CD4-positive, CD25-positive, alpha-beta regulatory T cell (primary cell): ENCODE measurements around the gene RIN3. TPM values are rescaled to one million over a fixed set of nuclear protein-coding genes. Genes with fewer than 3 reads are reported as not detected.

Experiments
- ATAC-seq, 2 donors: fragments of 150-1000 bp; cut with Tn5 transposase; one replicate each; pipeline ENCODE4 v1.10.0; 2021; ENCODE audit warnings: low read depth in 2 of 2, moderate number of reproducible peaks in 2 of 2, moderate library complexity in 1 of 2
- DNase-seq, 3 donors: peaks; one replicate each; pipeline versions ENCODE4 v3.0.0 to v3.0.0-alpha.2; 2012 to 2022; ENCODE audit warnings: mixed read lengths in 1 of 3
- H3K27ac ChIP-seq: one replicate; pipeline ENCODE4 v1.7.0; 2013; ENCODE audit warnings: mild to moderate bottlenecking, low read length; ENCODE audit not compliant: insufficient read depth, poor library complexity, severe bottlenecking
- H3K27me3 ChIP-seq: one replicate; pipeline ENCODE4 v1.7.0; 2013; ENCODE audit warnings: low read length; ENCODE audit not compliant: control insufficient read depth, insufficient read depth
- H3K36me3 ChIP-seq: one replicate; pipeline ENCODE4 v1.7.0; 2013; ENCODE audit warnings: mild to moderate bottlenecking, low read length, moderate library complexity; ENCODE audit not compliant: control insufficient read depth, insufficient read depth
- H3K4me1 ChIP-seq: 2 replicates; pipeline ENCODE4 v1.7.0; 2013; ENCODE audit warnings: mild to moderate bottlenecking, low read length; ENCODE audit not compliant: insufficient read depth, control insufficient read depth, poor library complexity, severe bottlenecking
- H3K4me3 ChIP-seq: one replicate; pipeline ENCODE4 v1.7.0; 2013; ENCODE audit warnings: low read depth, mild to moderate bottlenecking, low read length, moderate library complexity
- H3K9me3 ChIP-seq, 2 experiments: 1 replicate in 1 of 2; 2 replicates in 1 of 2; pipeline ENCODE4 v1.7.0; 2013; ENCODE audit warnings: low read length in 2 of 2, mild to moderate bottlenecking in 1 of 2, moderate library complexity in 1 of 2; ENCODE audit not compliant: control insufficient read depth in 2 of 2
- H3K27ac Mint-ChIP-seq, 3 donors: one replicate each; pipeline ENCODE4 v1.8.0; 2020 to 2022; ENCODE audit warnings: mild to moderate bottlenecking in 3 of 3, mixed read lengths in 3 of 3, moderate library complexity in 2 of 3
- H3K27me3 Mint-ChIP-seq: one replicate; pipeline ENCODE4 v1.8.0; 2022; ENCODE audit warnings: mild to moderate bottlenecking, mixed read lengths
- H3K36me3 Mint-ChIP-seq: one replicate; pipeline ENCODE4 v1.8.0; 2020; ENCODE audit warnings: mixed read lengths
- H3K4me1 Mint-ChIP-seq, 4 donors: one replicate each; pipeline ENCODE4 v1.8.0; 2020 to 2022; ENCODE audit warnings: mixed read lengths in 4 of 4, mild to moderate bottlenecking in 1 of 4
- H3K4me3 Mint-ChIP-seq, 4 donors: one replicate each; pipeline ENCODE4 v1.8.0; 2020 to 2022; ENCODE audit warnings: mild to moderate bottlenecking in 4 of 4, mixed read lengths in 4 of 4, moderate library complexity in 3 of 4
- H3K9me3 Mint-ChIP-seq, 7 donors: one replicate each; pipeline ENCODE4 v1.8.0; 2020 to 2022; ENCODE audit warnings: mixed read lengths in 7 of 7, mild to moderate bottlenecking in 3 of 7, moderate library complexity in 2 of 7
- polyA plus RNA-seq, 4 donors: library from polyadenylated mRNA; unstranded; fragments of 300-500 nt; fragmentation: Illumina TruSeq; gene quantifications; one replicate each; pipeline ENCODE4 v1.2.3, GENCODE V29; 2021
- total RNA-seq: library from RNA; stranded (reverse); gene quantifications from one replicate; pipeline ENCODE4 v1.2.3, GENCODE V29; 2022

Gene RIN3
- total and polyA plus RNA-seq, 5 donors from 2014 or later = 21.0 to 120 (median 25.0) TPM

DNA sequence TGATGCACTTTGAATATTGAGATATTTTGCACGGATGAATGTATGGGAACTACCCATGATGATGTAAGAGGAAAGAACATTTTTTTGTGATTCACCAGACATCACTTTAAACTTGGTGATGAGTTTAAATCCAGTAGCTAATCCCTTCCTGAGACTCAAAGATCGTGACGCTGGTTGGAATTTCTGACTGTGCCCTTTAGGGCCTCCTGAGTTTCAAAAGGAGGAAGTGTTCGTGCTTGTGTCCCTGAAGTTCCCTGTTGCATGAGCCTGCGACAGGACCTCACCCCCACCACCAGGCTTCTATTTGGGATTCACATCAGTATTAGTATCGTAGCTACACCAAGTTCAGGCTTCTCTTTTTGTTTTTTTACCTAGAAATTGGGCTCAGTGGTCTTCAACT, 18.6 kb upstream of the RIN3 start:
- Mint-ChIP-seq H3K4me1 (no peaks in the 10 kb centered on the region), H3K9me3 (no peaks in the 10 kb centered on the region), H3K36me3 (no peaks in the 10 kb centered on the region), H3K27ac (no peak overlapping the region), H3K27me3 (peaks cover 13% of the 10 kb centered on the region), H3K4me3 (no peak overlapping the region)
- no peaks in the 10 kb centered on the region for H3K4me1 ChIP-seq
- no peak overlapping the region for H3K27ac ChIP-seq
- H3K4me3 ChIP-seq = no peak overlapping the region
- no peaks in the 10 kb centered on the region for H3K9me3 ChIP-seq
- ATAC-seq (no peak), DNase-seq (no peak)
- no peaks in the 10 kb centered on the region for H3K36me3 ChIP-seq
- H3K27me3 ChIP-seq = no peaks in the 10 kb centered on the region

DNA sequence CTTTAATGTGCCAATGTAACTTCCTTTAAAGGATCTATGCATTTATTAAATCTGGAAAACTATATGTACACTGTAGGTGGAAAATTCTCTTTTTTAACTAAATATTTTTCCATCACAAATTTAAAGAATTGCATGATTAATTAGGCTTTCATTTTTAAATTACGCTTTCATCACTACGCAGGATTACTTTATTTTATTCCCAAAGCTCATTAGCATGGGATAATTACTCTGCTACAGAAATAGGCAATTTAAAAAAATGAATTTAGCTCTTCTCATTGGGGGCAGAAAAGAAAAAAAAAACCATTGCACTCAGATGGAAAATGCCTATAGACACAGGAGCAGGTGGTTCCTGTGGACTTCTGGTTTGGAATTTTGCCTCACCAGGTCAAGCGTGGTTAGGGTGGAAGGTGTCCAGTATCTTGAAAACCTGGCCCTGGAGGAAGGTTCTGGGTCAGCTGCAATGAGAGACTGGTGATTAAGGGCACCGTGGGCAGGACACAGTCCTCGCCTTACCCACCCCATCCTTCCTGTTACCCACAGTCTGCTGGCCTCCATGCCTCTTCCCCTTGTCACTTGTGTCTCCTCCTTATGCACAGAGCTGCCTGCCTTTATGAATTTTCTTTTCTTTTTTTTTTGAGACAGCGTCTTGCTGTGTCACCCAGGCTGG, 17.3 kb upstream of the RIN3 start:
- H3K4me1 ChIP-seq = no peaks in the 10 kb centered on the region
- no peaks in the 10 kb centered on the region for H3K9me3 ChIP-seq
- no peaks in the 10 kb centered on the region for H3K4me1 Mint-ChIP-seq
- H3K9me3 Mint-ChIP-seq = no peaks in the 10 kb centered on the region
- no peaks in the 10 kb centered on the region for H3K36me3 Mint-ChIP-seq
- no peaks in the 10 kb centered on the region for H3K36me3 ChIP-seq
- no peak overlapping the region for H3K4me3 Mint-ChIP-seq
- H3K4me3 ChIP-seq = no peak overlapping the region
- H3K27ac Mint-ChIP-seq = no peak overlapping the region
- no peaks in the 10 kb centered on the region for H3K27me3 ChIP-seq
- peaks cover 11% of the 10 kb centered on the region for H3K27me3 Mint-ChIP-seq
- ATAC-seq (no peak), DNase-seq (no peak)
- H3K27ac ChIP-seq = no peak overlapping the region

DNA sequence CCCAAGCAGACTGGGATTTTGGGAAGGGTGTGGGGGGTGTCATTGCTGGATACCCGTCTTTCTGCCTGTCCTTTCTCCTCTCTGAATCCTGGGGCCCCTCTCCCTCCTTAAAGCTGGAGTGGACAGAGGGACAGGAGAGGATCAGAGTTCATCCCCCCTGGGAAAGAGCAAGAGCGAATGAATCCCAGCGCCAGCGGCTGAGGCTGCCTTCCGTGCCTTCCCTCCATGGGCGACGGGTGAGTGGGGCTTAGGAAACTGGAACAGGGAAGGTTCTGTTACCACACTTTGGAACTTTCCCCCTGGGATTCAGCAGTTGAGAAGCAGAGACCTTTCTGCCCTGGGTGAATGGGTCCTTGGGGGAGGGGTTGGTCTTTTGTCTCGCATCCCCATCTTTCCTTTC, 16.2 kb upstream of the RIN3 start:
- Histone ChIP-seq H3K4me1 (no peaks in the 10 kb centered on the region), H3K27me3 (no peaks in the 10 kb centered on the region), H3K27ac (no peak overlapping the region), H3K9me3 (no peaks in the 10 kb centered on the region), H3K4me3 (no peak overlapping the region), H3K36me3 (no peaks in the 10 kb centered on the region)
- Mint-ChIP-seq H3K9me3 (no peaks in the 10 kb centered on the region), H3K27me3 (peaks cover 6% of the 10 kb centered on the region), H3K4me1 (no peaks in the 10 kb centered on the region), H3K4me3 (no peak overlapping the region), H3K27ac (no peak overlapping the region), H3K36me3 (no peaks in the 10 kb centered on the region)
- ATAC-seq (no peak), DNase-seq (no peak)

GRCh38 chr14:92499234-92499633, 14.3 kb upstream of the RIN3 start:
- Mint-ChIP-seq H3K27ac (no peak overlapping the region), H3K27me3 (peaks cover 12% of the 10 kb centered on the region), H3K4me1 (peaks cover 0 to 4% (median 1%) of the 10 kb centered on the region in 4 donors), H3K36me3 (peaks cover 3% of the 10 kb centered on the region), H3K4me3 (no peak overlapping the region), H3K9me3 (no peaks in the 10 kb centered on the region)
- ATAC-seq = no peak
- H3K27ac ChIP-seq = no peak overlapping the region
- H3K4me3 ChIP-seq = no peak overlapping the region
- no peak for DNase-seq
- H3K4me1 ChIP-seq = no peaks in the 10 kb centered on the region
- no peaks in the 10 kb centered on the region for H3K9me3 ChIP-seq
- no peaks in the 10 kb centered on the region for H3K36me3 ChIP-seq
- no peaks in the 10 kb centered on the region for H3K27me3 ChIP-seq

GRCh38 chr14:92500491-92500941, 13.1 kb upstream of the RIN3 start:
- Histone ChIP-seq H3K27me3 (no peaks in the 10 kb centered on the region), H3K36me3 (no peaks in the 10 kb centered on the region), H3K4me3 (no peak overlapping the region), H3K4me1 (no peaks in the 10 kb centered on the region), H3K9me3 (no peaks in the 10 kb centered on the region), H3K27ac (no peak overlapping the region)
- no peaks in the 10 kb centered on the region for H3K9me3 Mint-ChIP-seq
- no peak overlapping the region for H3K4me3 Mint-ChIP-seq
- ATAC-seq (no peak), DNase-seq (no peak)
- H3K27me3 Mint-ChIP-seq = peaks cover 20% of the 10 kb centered on the region
- H3K4me1 Mint-ChIP-seq = peaks cover 0 to 4% (median 1%) of the 10 kb centered on the region in 4 donors
- H3K27ac Mint-ChIP-seq = no peak overlapping the region
- H3K36me3 Mint-ChIP-seq = peaks cover 3% of the 10 kb centered on the region

- peaks cover 20% of the 10 kb centered on the region for H3K27me3 Mint-ChIP-seq
- H3K4me3 Mint-ChIP-seq = no peak overlapping the region
- H3K36me3 Mint-ChIP-seq = peaks cover 3% of the 10 kb centered on the region
- no peaks in the 10 kb centered on the region for H3K9me3 ChIP-seq
- no peaks in the 10 kb centered on the region for H3K36me3 ChIP-seq
- DNase-seq = no peak
- H3K4me1 Mint-ChIP-seq = peaks cover 0 to 4% (median 1%) of the 10 kb centered on the region in 4 donors
- no peaks in the 10 kb centered on the region for H3K27me3 ChIP-seq
- H3K27ac Mint-ChIP-seq = no peak overlapping the region
- no peak overlapping the region for H3K27ac ChIP-seq
- no peak overlapping the region for H3K4me3 ChIP-seq
- H3K4me1 ChIP-seq = no peaks in the 10 kb centered on the region
- no peaks in the 10 kb centered on the region for H3K9me3 Mint-ChIP-seq
- ATAC-seq = no peak
Observed at GRCh38 chr14:92501891-92502351, 11.7 kb upstream of the RIN3 start.

DNA sequence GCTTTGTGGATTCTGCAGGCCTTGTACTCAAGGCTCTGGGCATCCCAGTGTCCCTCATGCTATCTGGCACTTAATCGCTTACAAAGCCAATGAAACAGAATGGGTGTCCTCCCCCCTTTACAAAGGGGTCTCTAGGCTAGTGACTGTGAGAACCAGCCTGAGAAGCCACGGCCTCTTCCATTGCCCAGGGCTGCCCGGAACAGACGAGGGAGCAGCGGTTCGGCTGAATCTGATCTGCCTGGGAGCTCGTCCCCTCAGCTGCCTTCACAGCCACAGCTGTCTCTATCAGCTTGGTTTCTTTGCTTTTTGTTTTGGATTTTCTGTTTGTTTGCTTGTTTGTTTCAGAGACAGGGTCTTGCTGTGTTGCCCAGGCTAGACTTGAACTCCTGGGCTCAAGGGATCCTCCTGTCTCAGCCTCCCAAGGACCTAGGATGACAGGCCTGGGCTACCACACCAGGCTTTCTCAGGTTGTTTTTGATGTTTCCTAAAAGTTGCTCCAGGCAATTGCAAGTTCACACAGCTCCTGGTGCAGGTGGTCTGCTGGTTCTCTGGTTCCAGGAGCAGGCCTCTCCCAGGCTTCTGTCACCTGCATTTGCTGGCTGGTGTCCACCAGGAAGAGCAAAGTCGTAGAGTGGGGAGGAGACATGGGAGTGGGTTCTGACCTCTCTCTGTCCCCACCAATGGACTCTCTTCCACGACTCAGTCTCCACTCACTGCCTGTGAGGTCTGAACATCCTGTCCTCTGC, 10.9 kb upstream of the RIN3 start:
- H3K4me1 Mint-ChIP-seq = peaks cover 0 to 4% (median 2%) of the 10 kb centered on the region in 4 donors
- Histone ChIP-seq H3K4me3 (no peak overlapping the region), H3K27me3 (no peaks in the 10 kb centered on the region), H3K9me3 (no peaks in the 10 kb centered on the region), H3K27ac (no peak overlapping the region), H3K4me1 (no peaks in the 10 kb centered on the region), H3K36me3 (no peaks in the 10 kb centered on the region)
- H3K9me3 Mint-ChIP-seq = no peaks in the 10 kb centered on the region
- H3K27ac Mint-ChIP-seq = no peak overlapping the region
- H3K27me3 Mint-ChIP-seq = peaks cover 20% of the 10 kb centered on the region
- H3K4me3 Mint-ChIP-seq = no peak overlapping the region
- H3K36me3 Mint-ChIP-seq = peaks cover 3% of the 10 kb centered on the region
- ATAC-seq (no peak), DNase-seq (no peak)
